Activated T-helper 1 cell treated with Interleukin-2 at 50 U/mL for 16 hours (primary cell): Measurements from ENCODE around the gene STXBP1.
A peak's percentile ranks its signal among the peaks of the same experiment; 100 is the strongest.
"Not testable (repeated sequence)": the region's sequence is repeated elsewhere in the genome, so short reads cannot be mapped to it uniquely, and the experiment has no call there.

ENCODE experiments used
- DNase-seq: peaks from one replicate; pipeline ENCODE4 v3.0.0-alpha.2; 2020; ENCODE audit warnings: low read depth

Gene STXBP1

DNA sequence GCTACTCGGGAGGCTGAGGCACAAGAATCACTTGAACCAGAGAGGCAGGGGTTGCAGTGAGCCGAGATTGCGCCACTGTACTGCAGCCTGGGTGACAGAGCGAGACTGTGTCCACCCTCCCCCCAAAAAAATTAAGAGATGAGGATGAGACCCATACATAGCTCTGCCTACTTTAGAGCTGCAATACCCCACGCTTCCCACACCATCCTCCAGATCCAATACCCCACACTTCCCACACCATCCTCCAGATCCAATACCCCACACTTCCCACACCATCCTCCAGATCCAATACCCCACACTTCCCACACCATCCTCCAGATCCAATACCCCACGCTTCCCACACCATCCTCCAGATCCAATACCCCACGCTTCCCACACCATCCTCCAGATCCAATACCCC is 34.9 kb upstream of the STXBP1 start:
- not testable (repeated sequence) for DNase-seq

DNA sequence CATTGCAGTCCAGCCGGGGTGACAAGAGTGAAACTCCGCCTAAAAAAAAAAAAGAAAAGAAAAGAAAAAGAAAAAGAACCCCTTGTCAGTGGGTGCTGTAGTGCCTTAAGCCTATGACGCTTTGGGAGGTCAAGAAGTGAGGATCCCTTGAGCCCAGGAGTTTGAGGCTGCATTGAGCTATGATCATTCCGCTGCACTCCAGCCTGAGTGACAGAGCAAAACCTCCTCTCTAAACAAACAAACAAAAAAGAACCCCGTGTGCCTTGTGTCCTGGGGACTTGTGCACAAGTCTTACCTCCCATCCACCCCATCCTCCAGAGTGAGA is 33.5 kb upstream of the STXBP1 start:
- no peak for DNase-seq

DNA sequence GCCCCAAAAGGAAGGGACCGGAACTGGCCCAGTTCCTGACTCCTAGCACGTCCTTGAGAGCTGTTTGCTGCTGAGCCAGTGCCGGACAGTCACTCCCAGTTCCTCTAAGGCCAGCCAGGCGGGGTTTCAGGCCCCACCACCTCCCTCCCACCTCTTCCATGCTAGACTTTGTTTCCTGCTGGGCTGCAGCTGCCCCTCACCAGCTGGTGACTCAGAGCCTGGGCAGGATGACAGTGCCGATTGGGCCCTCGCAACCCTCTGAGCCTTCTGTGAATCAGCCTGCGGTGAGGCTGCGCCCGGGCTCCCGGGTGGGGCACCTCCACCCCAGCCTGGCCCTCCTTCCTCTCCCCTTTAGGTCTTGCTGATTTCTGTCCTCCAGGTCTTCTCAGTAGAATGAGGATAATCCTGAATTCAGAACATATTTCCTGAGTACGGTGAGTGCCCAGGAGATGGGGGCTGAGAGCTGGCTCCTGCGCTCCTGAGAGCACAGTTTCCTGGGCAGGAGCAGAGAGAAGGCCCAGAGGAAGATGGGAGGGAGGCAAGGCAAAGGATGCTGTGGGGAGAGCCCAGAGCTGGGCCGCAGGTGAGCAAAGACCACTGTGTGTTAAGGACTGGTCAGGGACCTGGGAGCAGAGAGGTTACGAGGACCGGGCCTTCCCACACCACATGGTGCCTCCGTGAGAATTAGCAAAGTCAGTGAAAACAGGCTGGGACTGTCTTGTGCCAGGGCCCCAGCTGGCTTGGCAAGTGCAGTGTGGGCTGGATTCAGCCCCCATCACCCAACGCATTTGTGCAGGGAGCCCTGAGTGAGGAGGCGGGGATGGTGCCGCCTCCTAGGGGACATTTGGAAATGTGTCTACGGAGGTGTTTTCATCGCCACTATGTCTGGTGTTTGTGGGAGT is 32.9 kb upstream of the STXBP1 start:
- peak; percentile 64 for DNase-seq

DNA sequence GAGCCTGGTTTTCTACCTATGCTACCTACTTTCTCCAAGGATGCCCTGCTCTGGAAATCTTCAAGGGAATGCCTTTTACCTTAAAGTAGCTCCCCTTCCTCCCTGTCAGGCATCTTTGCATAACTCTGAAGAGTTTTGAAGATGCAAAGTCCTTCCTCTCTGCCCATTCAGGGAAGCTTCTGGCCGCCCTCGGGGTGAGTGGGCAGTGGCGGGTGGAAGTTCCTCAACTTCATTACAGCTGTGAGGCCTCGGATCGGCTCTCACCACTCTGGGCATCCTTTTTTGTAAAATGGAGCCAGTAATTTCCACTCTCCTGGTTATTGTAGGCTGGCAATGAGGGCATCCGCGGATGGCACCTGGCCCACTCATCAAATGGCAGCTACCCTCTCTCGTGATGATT is 31.7 kb upstream of the STXBP1 start:
- no peak for DNase-seq

DNA sequence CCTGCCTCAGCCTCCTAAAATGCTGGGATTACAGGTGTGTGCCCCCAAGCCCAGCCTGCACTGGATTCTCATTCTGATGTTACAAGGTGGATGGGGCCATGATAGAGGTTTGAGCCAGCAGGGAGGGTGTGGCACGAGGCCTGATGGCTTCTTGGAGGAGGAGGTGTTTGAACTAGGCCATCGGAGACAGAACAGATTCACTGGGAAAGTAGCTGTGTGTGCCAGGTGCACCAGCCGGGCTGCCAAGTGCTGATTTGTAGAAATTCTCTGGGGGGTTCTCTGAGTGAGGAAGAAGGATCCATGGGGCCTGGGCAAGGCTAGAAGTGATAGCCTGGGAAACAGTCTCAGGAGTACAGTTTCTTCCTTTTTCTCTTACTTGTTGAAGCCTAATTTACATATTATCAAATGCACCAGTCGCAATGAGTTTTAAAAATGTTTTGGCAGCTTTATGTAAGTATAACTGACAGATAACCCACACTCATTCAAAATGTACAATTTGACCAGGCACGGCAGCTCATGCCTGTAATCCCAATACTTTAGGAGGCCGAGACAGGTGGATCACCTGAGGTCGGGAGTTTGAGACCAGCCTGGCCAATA is 31.1 kb upstream of the STXBP1 start:
- no peak for DNase-seq

DNA sequence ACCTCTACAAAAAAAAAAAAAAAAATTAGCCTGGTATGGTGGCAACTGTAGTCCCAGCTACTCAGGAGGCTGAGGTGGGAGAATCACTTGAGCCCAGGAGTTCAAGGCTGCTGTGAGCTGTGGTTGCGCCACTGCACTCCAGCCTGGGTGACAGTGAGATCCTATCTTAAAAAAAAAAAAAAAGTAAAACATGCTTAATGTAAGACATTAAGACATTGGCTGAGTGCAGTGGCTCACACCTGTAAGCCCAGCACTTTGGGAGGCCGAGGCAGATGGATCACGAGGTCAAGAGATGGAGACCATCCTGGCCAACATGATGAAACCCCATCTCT is 27.6 kb upstream of the STXBP1 start:
- DNase-seq, result not testable (repeated sequence)

DNA sequence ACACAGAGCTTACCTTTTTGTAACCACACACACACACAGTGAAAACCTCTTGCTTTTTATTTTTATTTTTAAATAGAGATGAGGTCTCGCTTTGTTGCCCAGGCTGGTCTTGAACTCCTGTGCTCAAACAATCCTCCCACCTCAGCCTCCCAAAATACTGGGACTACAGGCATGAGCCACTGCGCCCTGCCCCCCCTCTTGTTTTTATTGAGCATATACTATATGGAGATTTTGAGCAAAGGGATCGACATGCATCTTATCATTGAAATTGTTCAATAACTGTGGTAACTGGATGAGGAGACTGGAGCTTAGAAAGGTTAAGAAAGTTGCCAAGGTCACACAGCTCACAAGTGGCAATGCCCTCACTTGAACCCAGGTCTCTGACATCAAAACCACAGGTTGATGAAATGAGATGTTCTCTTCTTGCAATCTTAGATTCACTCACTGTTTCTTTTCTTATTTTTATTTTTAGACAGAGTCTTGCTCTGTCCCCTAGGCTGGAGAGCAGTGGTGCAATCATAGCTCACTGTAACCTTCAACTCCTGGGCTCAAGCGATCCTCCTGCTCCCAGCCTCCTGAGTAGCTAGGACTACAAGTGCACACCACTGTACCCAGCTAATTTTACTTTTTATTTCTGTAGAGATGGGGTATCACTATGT is 26.8 kb upstream of the STXBP1 start:
- DNase-seq, result no peak

DNA sequence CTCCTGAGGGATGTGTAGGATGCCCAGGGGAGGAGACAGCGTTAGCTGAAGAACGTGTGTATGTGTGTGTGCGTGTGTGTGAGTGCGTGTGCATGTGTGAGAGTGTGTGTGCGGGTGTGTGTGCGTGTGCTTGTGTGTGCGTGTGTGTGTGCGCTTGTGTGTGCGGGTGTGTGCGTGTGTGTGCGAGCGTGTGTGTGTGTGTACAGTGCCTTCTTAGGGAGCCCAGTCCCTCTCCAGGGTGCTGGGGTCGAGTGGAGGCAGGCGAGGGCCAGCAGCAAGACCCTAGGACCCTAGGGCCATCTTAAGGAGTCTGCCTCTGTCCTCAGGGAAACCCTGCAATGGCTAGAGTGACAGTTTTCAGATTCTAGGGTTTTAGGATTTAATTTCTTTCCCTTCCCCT is 26.0 kb upstream of the STXBP1 start:
- no peak for DNase-seq

DNA sequence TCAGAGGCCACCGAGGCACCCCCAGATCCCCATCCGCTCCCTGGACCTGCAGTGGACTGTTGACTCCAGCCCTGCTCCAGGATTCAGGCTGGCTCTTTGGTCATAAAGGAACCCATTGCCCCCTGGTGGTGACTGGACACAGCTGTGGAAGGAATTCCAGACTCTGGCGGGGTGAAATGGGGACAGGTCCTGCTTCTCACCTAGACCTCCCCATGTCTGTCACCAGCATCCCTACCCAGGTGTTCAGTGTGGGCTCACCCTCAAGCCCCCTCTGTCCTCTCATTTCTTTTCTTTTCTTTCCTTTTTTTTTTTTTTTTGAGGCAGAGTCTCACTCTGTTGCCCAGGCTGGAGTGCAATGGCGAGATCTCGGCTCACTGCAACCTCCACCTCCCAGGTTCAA is 25.5 kb upstream of the STXBP1 start:
- peak; percentile 39 for DNase-seq

DNA sequence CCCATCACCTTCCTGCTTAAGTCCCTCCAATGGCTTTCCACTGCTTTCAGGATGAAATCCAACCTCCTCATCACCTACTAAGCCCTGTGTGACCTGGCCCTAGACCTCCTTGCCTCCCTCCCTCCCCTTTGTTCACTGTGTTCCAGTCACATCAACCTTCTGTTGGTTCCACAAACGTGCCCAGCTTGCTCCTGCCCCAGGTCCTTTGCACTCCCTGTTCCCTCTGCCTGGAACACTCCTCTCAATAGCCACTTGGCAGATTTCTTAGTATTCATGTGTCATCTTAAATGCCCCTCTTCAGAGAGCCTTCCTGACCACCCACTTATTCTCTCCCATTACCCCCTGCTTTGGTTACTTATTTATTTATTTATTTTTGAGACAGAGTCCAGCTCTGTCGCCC is 24.1 kb upstream of the STXBP1 start:
- DNase-seq, result no peak

DNA sequence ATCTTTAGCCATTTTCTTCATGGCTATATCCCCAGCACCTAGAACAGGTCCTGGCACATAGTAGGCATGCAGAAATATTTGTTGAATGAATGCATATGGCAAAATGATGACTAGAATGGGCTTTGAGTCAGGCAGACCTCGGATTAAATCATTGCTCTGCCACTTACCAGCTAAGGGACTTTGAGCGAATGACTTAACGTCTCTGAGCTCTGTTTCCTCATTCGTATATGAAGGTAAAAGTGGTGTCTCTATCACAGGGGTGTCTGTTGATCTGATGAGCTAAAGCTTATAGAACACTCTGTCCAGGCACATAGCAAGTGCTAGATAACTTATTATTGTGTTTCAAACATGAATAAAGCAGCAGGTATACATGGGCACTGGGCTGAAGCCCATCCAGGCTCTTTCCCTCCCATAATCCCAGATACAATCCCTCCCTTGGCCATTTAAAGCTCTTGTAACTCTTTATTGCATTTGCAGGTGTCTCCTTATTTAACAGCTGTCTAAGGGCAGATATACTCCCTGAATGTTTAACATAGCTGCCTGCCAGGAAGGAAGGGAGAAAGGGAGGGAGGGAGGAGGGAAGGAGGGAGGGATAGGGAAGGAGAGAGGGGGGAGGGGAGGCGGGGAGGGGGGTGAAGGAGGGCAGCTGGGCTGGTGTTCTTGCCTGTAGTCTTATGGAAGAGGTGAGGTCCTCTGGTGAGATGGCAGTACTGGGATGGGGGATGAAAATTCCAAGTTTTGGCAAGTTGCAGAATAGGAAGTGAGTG is 23.2 kb upstream of the STXBP1 start:
- no peak for DNase-seq

DNA sequence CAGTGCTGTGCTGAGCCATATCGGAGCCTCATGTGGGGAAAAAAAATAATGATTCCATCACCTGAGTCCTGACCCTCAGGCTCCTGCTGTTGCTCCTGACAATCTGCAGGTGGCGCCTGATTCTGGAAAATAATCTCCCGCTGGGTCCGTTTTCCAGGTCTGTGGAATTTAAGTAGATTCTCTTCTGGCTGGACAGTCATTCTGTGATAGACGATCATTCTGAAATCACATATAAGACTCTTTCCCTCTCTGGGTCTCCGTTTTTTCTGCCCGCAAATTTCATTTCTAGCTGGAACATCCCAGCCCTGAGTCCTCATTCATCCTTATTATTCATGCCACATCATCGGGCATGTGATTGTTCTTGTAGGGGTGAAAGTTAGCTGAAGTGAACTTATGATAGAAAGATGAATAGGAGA is 22.1 kb upstream of the STXBP1 start:
- no peak for DNase-seq

DNA sequence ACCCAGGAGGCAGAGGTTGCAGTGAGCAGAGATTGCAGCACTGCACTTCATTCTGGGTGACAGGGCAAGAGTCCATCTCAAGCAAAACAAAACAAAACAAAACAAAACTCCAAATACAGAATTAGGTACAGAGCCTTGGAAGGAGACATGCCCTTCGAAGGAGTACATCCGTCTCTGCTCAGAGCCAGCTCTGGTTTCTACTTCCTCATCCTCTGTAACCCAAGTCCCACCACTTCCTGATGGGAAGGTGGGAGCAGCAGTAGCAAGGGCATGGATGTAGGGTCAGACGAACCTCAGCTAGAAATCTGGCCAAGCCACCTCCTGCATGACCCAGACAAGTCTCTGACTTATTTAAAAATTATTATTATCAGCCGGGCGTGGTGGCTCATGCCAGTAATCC is 16.5 kb upstream of the STXBP1 start:
- no peak for DNase-seq

DNA sequence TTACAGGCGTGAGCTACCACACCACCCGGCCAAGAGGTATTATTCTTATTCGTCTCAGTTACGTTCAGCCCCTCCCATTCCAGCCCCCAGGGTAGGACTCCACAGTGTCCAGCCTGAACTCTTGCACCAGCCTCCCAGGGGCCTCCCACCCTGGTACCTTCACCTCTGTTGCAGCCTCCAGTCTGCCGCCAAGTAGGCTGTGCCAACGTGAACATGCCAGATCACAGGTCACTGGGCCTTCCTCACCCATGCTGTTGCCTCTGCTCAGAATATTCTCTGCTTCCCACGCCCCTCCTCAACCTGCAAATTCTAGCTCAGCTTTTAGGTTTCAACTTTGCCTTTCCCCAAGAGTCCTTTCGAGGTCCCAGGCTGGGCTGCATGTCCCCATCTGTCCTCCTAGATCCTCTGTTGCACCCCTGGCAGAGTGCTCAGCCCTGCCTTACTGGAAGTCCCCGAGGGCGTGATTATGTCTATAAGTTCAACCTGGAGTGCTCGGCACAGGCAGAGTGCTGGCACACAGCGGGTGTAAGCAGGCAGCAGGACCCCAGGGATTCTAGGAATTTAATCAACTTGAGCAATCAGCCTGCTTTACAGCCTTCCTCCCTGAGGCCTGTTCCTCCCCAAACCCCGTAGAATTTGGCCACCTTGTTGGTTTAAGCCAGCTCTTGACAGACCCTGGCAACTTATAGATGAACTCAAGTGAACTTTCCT is 13.1 kb upstream of the STXBP1 start:
- DNase-seq, result no peak

DNA sequence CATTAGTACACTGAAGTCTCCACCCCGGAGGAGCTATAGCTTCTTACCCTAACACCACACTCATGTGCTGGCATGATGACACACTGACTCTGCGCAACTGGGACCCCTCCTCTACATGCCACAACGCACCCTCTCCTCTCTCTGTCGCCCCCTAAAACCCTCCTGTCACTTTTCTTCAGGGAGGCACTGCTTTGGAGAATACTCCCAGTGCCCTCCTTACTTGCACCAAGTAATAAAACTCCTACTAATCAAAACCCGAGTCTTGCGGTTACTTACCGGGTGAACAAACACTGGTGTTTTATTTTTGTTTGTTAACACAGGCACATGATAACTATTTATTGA is 12.6 kb upstream of the STXBP1 start:
- DNase-seq, result no peak

DNA sequence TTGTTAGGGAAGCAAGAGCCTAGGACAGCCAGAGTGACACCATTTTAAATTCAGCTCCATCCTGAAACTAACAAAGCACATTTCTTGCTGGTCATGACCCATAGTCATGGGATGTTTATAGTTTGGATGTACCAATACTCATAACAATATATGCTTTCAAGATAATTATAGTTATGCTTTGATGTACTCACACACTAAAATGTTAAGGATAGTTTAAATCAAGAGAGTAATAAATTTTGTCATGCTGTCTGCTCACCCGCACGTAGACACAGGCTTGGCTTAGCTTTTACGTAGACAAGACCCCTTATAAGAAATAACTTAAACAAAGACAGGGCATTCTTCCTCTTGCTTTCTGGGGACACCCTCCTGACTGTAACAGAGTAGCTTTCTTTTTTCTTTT is 8.9 kb upstream of the STXBP1 start:
- DNase-seq, result no peak

DNA sequence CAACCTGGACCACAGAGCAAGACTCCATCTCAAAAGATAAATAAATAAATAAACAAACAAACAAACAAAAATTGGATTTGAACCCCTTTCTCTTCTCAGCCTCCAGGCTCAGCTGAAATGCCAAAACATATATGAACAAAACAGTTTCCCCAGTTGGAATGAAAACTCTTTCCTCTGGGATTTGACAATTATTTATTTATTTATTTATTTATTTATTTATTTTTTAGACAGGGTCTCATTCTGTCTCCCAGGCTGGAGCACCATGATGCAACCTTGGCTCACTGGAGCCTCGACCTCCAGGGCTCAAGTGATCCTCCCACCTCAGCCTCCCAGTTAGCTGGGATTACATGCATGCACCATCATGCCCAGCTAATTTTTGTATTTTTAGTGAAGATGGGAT is 6.0 kb upstream of the STXBP1 start:
- DNase-seq, result no peak

DNA sequence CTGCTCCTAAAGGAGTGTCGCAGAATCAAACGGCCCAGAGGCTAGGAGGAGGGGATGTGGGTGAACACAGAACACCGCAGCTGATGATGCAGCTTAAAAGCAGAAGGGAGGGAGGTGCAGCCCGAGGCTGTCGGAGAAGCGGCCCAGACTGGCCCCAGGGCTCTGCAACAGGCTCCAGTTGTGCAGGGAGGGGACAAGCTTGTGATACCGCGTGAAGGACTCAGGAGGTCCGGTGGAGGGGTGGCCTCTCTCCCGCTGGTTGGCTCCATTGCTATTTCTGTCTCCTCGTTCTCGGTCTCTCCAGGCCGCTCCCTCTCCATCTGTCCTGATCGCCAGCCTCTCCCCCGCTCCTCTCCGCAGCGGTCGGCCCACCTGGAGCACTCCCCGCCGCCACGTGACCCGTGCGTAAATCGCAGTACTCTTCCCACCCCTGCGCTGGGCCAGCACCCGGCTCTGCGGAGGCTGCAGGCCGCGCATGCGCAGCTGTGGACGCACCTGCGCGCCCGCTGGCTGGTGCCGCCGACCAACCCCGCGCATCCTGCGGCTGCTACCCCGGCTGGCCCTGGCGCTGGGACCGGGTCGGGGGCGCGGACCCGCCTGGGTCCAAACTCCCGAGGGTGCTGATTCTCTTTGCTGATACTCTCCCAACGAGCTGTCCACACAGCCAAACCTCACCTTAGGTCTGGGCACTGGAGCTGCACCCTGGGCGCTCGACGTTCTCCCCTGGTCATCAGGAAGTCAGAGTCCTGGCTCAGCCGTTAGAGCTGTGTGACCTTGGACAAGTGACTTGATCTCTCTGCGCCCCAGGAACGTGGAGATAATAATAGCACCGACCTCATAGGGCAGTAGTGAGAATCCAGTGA is 3.7 kb upstream of the STXBP1 start:
- DNase-seq, result peak; percentile 70

DNA sequence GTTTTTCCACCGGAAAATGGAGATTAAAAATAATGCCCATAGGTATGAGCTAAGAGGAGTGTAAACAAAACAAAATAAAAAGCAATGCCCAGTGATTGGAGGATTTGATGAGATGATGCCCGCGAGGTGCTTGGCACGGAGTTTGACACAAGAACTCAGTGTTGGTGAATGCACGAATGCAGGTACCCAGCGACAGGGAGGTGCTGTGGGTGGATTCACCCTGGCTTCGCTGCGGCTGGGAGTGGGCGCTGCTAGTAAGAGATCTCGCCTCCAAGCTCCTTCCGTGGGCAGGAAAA is 526 bp upstream of the STXBP1 start:
- no peak for DNase-seq

DNA sequence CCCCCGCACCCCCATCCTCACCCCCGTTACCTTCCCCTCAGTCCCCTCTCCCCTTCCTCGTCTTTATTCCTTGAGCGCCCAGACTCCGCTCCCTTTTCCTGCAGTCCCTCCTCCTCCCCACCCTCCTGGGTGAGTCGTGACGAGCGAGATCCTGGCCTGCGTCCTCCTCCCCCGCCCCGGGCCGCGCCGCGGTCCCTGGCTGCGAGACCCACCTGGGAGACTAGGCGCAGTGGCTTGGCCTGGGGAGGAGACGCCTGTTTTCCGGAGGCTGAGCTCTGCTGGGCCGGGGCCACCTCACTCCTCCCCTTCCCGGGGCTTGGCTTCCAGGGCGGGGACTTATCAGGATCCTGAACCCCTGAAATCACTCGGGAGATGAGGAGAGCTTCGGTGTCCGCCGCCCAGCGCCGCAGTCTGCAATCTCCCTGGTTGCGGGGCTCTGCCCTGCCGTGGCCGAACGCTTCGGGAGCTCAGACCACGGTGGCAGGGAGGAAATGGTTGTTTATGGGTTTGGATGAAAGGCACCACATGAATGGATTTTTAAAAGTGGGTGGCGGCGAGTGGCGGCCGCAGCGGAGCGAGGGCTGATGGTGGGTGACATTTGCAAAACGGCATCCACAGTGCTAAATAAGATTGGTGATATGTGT is 984 bp downstream of the STXBP1 start:
- peak; percentile 18 for DNase-seq

DNA sequence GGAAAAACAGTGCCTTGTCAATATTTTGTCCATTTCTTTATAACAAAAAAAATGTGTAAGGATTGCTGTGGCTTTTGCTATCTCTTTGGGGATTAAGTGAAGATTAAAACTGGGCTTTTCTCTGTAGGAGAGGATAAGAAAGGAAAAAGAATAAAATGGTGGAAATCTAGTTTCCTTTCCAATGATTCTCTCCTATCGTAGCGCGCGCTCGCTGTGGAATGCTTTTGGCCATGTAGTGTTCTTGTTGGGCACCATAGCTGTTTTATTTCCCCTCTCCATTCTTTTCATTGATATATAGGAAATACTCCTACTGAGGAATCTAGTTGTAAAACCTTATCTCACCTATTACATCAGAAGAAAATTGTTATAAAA is 1.5 kb downstream of the STXBP1 start:
- DNase-seq, result no peak
